Jurkat, Clone E6-1 (cell line): ENCODE results near the gene C6orf89.

ENCODE experiments used
- DNase-seq: peaks from one replicate; pipeline ENCODE4 v3.0.0-alpha.2; 2011; ENCODE audit warnings: low read depth, low spot score
- H3K4me3 ChIP-seq: 2 replicates; pipeline ENCODE4 v1.5.1; 2011; ENCODE audit warnings: mild to moderate bottlenecking, low read length, control low read depth, moderate library complexity

Gene C6orf89

GRCh38 chr6:36851149-36851614, 34.6 kb upstream of the C6orf89 start:
- H3K4me3 ChIP-seq: no peak overlapping the region
- DNase-seq: peak; percentile 59

- H3K4me3 ChIP-seq: no peak overlapping the region
- no peak for DNase-seq
These were observed 34.1 kb upstream of the C6orf89 start for GRCh38 chr6:36851626-36852025.

DNA sequence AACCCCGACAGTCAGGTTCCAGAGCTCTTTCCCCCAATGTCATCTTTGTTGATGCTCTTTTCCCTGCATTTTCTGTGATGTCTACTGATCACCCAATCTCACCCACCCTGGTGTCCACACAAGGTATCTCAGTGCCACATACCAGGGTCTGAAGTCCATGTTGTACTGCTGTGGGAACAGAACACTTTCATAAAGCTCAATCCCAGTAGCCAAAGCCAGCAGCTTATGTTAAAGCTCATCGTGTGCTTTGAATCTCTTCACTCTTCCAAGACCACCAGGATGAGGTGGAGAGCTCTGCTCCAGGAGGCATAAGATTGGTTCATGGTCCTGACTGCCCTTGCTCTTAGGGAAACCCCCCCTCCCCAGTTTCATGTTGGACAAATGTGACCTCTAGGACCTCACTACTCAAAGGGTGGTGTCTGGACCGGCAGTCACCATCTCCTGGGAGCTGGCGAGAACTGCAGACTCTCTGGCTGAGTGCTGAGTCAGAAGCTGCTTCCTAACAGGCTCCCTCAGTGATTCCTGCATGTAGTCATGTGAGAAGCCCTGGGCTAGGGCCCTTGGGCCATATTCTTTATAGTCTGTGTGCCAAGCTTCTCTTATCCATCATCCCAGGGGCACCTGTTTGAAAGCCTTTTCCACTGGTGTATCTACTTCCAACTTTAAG, 33.1 kb upstream of the C6orf89 start:
- H3K4me3 ChIP-seq: no peak overlapping the region
- DNase-seq: no peak

GRCh38 chr6:36853325-36853724, 32.4 kb upstream of the C6orf89 start:
- no peak for DNase-seq
- H3K4me3 ChIP-seq: no peak overlapping the region

DNA sequence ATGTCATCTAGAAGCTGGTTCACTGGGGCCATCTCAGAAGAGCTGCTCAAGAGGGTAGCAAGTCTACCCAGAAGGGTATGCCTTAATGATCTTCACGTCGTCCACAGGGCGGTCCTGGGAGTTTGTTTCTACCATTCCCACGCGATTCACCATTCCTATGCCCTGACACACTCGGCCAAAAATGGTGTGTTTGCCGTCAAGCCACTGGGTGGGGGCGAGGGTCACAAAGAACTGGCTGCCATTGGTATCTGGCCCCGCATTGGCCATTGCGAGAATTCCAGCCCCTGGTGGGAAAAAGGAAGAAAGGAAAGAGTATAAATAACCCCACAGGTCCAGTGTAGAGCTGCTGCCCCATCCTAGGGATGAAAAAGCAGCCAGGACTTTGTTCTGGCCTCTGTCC, 30.0 kb upstream of the C6orf89 start:
- no peak for DNase-seq
- H3K4me3 ChIP-seq: no peak overlapping the region

GRCh38 chr6:36856277-36856676, 29.5 kb upstream of the C6orf89 start:
- H3K4me3 ChIP-seq: no peak overlapping the region
- DNase-seq: no peak

- H3K4me3 ChIP-seq: no peak overlapping the region
- DNase-seq: no peak
These were observed 28.4 kb upstream of the C6orf89 start for GRCh38 chr6:36857325-36857724.

GRCh38 chr6:36858407-36858981, 27.3 kb upstream of the C6orf89 start:
- no peak overlapping the region for H3K4me3 ChIP-seq

GRCh38 chr6:36860126-36860525, 25.6 kb upstream of the C6orf89 start:
- no peak for DNase-seq
- no peak overlapping the region for H3K4me3 ChIP-seq

More at GRCh38 chr6:36858407-36858981, 27.3 kb upstream of the C6orf89 start:
- no peak for DNase-seq

- DNase-seq: no peak
These were observed 23.4 kb upstream of the C6orf89 start for GRCh38 chr6:36862164-36862847.

DNA sequence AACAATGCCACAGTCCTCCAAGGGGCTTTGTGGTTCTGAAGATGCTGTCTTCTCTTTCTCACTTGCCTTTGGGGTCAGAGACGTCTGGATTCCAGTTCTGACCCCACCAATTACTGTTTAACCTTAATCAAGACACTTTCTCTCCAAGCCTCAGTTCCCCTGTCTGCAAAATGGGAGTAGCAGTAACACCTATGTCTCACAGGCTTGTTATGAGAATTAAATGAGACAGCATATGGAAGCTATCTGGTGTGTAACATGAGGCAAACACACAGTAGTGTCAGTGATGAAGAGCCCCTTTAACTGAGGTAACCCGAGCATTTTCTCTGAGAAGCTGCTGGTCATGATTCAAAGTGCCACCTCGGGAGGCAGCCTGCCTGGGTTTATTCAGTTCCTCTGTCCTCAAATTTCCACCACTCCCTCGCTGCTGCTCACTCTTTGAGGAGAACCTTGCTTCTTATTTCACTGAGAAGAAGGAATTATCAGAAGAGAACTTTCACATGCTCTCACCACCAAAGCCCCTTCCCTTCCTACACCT, 22.8 kb upstream of the C6orf89 start:
- no peak overlapping the region for H3K4me3 ChIP-seq
- no peak for DNase-seq

More at GRCh38 chr6:36862164-36862847, 23.4 kb upstream of the C6orf89 start:
- no peak overlapping the region for H3K4me3 ChIP-seq

DNA sequence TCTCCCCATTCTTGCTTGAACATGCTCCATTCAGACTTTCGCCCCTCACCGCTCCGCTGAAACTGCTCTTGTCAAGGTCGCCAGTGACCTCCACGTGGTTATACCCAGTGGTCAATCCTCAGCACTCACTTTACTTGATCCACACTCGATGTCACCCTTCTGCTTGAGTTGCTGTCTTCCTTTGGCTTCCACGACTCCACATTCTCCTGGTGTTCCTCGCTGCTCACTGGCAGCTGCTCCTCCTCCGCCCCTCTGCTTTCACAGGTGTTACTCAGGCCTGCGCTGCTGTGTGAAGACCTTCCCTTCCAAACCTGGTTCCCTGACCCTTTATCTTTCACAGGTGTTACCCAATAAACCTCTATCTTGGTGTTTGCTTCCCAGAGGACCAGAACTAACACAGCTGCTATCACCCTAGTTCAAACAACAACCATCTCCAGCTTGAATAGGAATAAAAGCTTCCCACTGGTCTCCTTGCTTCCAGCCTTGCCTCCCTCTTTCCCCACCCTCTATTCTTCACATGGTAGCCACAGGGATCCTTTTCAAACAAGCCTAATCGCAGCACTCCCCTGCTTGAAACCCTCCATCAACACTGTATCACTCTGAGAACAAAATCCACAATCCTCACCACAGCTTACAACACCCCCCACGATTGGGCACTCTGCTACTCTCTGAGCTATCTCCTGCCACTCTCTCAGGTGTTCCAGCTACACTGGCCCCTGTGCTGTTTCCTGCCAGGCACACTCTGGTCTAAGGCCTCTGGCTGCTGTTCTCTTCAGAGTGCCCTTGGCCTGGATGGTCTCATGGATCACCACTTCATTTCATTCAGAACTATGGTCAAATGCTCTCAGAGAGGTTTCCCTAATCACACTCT, 21.8 kb upstream of the C6orf89 start:
- no peak overlapping the region for H3K4me3 ChIP-seq
- no peak for DNase-seq

DNA sequence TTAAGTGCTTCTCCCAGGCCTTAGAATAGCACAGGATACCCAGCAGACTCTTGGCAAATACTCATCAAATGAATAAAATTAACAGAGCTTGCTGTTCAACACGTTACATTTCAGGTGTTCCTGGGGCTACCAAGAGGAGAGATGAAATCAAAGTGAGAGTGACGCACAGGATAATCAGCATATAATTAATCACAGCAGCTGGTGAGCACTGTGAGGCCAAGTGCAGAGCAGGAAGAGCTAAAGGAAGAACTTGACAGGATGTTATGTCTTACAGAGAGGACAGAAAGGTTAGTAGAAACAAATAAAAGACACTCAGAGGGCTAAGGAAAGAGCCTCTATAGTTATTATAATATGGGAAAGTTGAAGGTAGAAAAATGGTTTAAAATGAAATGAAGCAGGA, 19.9 kb upstream of the C6orf89 start:
- DNase-seq: no peak
- no peak overlapping the region for H3K4me3 ChIP-seq

DNA sequence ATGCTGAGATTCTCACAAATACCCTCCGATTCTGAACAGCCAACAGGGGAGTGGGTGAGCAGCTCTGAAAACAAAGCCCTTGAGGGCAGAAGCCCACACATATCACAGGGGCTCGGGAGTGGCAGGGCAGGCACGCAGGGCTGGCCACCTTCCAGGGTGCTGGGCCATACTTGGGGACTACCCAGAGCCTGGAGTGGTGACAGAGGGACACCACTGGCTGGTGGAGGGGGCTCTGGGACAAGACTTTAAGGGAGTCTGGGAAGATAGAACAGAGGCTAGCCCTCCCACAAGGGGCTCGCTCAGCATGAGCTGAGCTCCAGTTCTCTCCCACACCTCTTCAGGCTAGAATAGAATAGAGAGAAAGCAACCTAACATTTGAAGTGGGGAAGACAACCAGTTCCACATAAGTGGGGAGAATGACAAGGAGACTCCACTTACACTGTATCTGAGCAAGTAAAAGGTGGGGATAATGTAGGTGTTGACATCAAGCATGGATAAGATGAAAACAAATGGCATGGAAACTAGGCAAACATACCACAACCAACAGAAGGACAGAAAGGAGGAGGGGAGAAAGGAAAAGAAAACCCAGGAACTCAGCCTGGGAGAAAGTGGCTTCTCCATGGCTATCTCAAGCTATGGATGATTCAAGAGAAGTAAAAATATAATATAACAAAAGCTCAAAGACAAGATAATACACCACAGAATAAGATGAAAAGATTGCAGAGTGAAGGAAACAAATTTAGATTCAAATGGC, 18.1 kb upstream of the C6orf89 start:
- no peak overlapping the region for H3K4me3 ChIP-seq
- DNase-seq: no peak

GRCh38 chr6:36871686-36872085, 14.1 kb upstream of the C6orf89 start:
- H3K4me3 ChIP-seq: no peak overlapping the region
- no peak for DNase-seq

DNA sequence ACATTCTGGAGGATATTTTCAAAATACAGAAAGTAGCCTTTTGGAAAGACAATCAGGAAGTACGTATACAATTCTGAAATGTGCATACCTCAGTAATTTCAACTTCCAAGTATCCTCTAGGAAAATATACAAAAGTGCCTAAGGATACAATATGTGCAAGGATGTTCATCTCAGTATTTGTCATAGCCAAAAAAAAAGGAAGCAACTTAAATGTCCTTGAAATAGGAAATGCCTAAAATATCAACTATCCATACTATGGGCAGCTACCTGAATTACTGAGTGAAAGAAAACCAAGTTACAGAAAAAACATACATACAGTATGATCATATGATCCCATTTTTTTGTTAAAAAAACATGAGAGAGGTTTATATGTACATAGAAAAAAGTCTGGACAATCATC, 12.6 kb upstream of the C6orf89 start:
- DNase-seq: no peak
- no peak overlapping the region for H3K4me3 ChIP-seq

DNA sequence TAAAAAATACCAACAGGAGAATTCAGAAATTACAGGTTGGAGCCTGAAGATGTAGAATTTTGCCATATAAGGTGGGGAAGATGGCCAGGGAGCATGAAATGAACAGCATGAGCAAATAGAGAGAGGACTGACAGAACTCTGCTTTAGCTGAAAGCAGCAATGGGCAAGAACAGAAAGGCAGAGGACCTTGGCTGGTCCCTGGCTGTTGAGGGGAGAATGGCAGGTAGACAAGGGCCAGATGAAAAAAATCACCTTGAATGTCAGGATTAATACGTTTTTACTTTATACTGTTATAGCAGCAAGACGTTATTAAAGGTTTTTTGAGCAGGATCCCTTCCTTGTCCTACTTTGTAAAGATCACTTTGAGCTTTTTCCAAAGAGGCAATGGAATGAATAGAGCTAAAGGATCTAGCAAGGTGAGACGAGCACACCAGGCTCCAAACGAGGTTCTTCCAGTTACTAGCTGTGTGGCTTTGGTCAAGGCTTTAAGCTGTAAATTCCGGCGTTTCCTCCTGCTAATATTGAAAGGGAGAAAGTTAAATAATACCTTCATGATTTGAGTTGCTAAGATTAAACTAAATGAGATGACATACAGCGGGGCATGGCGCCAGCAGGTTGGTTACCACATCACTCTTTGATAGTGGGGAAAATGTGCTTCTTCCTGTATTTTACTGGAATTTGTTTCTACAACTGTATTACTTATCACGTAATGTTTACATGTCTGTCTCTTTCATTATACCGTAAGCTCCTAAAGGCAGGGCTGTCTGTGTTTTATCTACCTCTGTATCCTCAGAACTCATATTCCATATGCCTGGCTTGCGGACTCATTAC, 11.9 kb upstream of the C6orf89 start:
- peak overlapping the region; percentile 94 for H3K4me3 ChIP-seq
- no peak for DNase-seq
